ENCODE results near the gene PRICKLE2. TPM values are rescaled to one million over a fixed set of nuclear protein-coding genes. Genes with fewer than 3 reads are reported as not detected.

Gene PRICKLE2
- total and polyA plus RNA-seq, 4 donors: 0.89 to 8.0 (median 3.2) TPM

GRCh38 chr3:64054488-64054887 lies 170.8 kb downstream of the PRICKLE2 start:
- H3K4me3 ChIP-seq (ENCODE audit: low read depth in 1 of 3, low read length in 3 of 3): no peak overlapping the region
- TF ChIP-seq EGR1 (IDR thresholded peaks at IDR 0.05; ENCODE audit: low read depth in 2 of 2) (no peak), RXRA (IDR thresholded peaks at IDR 0.05) (no peak), HNF4G (IDR thresholded peaks at IDR 0.05) (no peak), FOXA2 (IDR thresholded peaks at IDR 0.05) (no peak), NR2F2 (IDR thresholded peaks at IDR 0.05) (no peak), TAF1 (conservative IDR thresholded peaks at IDR 0.05) (no peak), FOXA1 (IDR thresholded peaks at IDR 0.05) (no peak), ZBTB33 (IDR thresholded peaks at IDR 0.05) (no peak), SP1 (IDR thresholded peaks at IDR 0.05) (no peak), JUND (IDR thresholded peaks at IDR 0.05) (no peak)
- TF ChIP-seq, protein P1, sequence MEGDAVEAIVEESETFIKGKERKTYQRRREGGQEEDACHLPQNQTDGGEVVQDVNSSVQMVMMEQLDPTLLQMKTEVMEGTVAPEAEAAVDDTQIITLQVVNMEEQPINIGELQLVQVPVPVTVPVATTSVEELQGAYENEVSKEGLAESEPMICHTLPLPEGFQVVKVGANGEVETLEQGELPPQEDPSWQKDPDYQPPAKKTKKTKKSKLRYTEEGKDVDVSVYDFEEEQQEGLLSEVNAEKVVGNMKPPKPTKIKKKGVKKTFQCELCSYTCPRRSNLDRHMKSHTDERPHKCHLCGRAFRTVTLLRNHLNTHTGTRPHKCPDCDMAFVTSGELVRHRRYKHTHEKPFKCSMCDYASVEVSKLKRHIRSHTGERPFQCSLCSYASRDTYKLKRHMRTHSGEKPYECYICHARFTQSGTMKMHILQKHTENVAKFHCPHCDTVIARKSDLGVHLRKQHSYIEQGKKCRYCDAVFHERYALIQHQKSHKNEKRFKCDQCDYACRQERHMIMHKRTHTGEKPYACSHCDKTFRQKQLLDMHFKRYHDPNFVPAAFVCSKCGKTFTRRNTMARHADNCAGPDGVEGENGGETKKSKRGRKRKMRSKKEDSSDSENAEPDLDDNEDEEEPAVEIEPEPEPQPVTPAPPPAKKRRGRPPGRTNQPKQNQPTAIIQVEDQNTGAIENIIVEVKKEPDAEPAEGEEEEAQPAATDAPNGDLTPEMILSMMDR (IDR thresholded peaks at IDR 0.05; ENCODE audit: low read depth, low read length, missing input control): no peak
- TF ChIP-seq, protein P2, sequence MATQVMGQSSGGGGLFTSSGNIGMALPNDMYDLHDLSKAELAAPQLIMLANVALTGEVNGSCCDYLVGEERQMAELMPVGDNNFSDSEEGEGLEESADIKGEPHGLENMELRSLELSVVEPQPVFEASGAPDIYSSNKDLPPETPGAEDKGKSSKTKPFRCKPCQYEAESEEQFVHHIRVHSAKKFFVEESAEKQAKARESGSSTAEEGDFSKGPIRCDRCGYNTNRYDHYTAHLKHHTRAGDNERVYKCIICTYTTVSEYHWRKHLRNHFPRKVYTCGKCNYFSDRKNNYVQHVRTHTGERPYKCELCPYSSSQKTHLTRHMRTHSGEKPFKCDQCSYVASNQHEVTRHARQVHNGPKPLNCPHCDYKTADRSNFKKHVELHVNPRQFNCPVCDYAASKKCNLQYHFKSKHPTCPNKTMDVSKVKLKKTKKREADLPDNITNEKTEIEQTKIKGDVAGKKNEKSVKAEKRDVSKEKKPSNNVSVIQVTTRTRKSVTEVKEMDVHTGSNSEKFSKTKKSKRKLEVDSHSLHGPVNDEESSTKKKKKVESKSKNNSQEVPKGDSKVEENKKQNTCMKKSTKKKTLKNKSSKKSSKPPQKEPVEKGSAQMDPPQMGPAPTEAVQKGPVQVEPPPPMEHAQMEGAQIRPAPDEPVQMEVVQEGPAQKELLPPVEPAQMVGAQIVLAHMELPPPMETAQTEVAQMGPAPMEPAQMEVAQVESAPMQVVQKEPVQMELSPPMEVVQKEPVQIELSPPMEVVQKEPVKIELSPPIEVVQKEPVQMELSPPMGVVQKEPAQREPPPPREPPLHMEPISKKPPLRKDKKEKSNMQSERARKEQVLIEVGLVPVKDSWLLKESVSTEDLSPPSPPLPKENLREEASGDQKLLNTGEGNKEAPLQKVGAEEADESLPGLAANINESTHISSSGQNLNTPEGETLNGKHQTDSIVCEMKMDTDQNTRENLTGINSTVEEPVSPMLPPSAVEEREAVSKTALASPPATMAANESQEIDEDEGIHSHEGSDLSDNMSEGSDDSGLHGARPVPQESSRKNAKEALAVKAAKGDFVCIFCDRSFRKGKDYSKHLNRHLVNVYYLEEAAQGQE (IDR thresholded peaks at IDR 0.05): no peak
- WGBS: 78% methylated on average over 3 of the region's 3 CpGs
- no peaks in the 10 kb centered on the region for H3K36me3 ChIP-seq (ENCODE audit: control insufficient read depth in 4 of 4, insufficient read depth in 3 of 4, low read depth in 1 of 4, low read length in 3 of 4)
- H3K4me1 ChIP-seq (ENCODE audit: control insufficient read depth in 4 of 4, insufficient read depth in 4 of 4, low read length in 3 of 4): no peaks in the 10 kb centered on the region
- no peak for DNase-seq (ENCODE audit: low spot score)
- H3K27ac ChIP-seq (ENCODE audit: low read depth in 1 of 2, low read length in 2 of 2): no peak overlapping the region
- H3K9ac ChIP-seq (ENCODE audit: low read depth in 1 of 2, low read length in 2 of 2): no peak overlapping the region
- peaks cover 0 to 11% (median 0%) of the 10 kb centered on the region in 4 donors for H3K27me3 ChIP-seq (ENCODE audit: control insufficient read depth in 4 of 4, insufficient read depth in 4 of 4, low read length in 3 of 4)
- H3K9me3 ChIP-seq (ENCODE audit: control insufficient read depth in 4 of 4, low read length in 3 of 4): peaks cover 0 to 5% (median 2%) of the 10 kb centered on the region in 4 donors

- TF ChIP-seq, protein P2 (IDR thresholded peaks at IDR 0.05): no peak
- TF ChIP-seq SP1 (IDR thresholded peaks at IDR 0.05): no peak
- no peak for TF ChIP-seq ATF3 (IDR thresholded peaks at IDR 0.05)
- no peak for TF ChIP-seq RXRA (IDR thresholded peaks at IDR 0.05)
- no peak for TF ChIP-seq HNF4A (conservative IDR thresholded peaks at IDR 0.05)
- no peak for TF ChIP-seq TAF1 (conservative IDR thresholded peaks at IDR 0.05)
- no peak for TF ChIP-seq HNF4G (IDR thresholded peaks at IDR 0.05)
- TF ChIP-seq, protein P1 (IDR thresholded peaks at IDR 0.05; ENCODE audit: low read depth, low read length, missing input control): no peak
- TF ChIP-seq ZBTB33 (IDR thresholded peaks at IDR 0.05): no peak
- TF ChIP-seq RAD21 (IDR thresholded peaks at IDR 0.05): no peak
- no peaks in the 10 kb centered on the region for H3K36me3 ChIP-seq (ENCODE audit: control insufficient read depth in 4 of 4, insufficient read depth in 3 of 4, low read depth in 1 of 4, low read length in 3 of 4)
- no peak overlapping the region for H3K9ac ChIP-seq (ENCODE audit: low read depth in 1 of 2, low read length in 2 of 2)
- WGBS: 67% methylated on average over 3 of the region's 3 CpGs
- peaks cover 0 to 11% (median 0%) of the 10 kb centered on the region in 4 donors for H3K27me3 ChIP-seq (ENCODE audit: control insufficient read depth in 4 of 4, insufficient read depth in 4 of 4, low read length in 3 of 4)
- no peak for DNase-seq (ENCODE audit: low spot score)
- peaks cover 0 to 5% (median 2%) of the 10 kb centered on the region in 4 donors for H3K9me3 ChIP-seq (ENCODE audit: control insufficient read depth in 4 of 4, low read length in 3 of 4)
- no peak overlapping the region for H3K27ac ChIP-seq (ENCODE audit: low read depth in 1 of 2, low read length in 2 of 2)
- no peaks in the 10 kb centered on the region for H3K4me1 ChIP-seq (ENCODE audit: control insufficient read depth in 4 of 4, insufficient read depth in 4 of 4, low read length in 3 of 4)
- no peak overlapping the region for H3K4me3 ChIP-seq (ENCODE audit: low read depth in 1 of 3, low read length in 3 of 3)
Measured at GRCh38 chr3:64053581-64053980, 171.7 kb downstream of the PRICKLE2 start.

Measured in liver (tissue), 9 donors.